Measurements from ENCODE around the gene MSH5.

The MSH5 gene

DNA sequence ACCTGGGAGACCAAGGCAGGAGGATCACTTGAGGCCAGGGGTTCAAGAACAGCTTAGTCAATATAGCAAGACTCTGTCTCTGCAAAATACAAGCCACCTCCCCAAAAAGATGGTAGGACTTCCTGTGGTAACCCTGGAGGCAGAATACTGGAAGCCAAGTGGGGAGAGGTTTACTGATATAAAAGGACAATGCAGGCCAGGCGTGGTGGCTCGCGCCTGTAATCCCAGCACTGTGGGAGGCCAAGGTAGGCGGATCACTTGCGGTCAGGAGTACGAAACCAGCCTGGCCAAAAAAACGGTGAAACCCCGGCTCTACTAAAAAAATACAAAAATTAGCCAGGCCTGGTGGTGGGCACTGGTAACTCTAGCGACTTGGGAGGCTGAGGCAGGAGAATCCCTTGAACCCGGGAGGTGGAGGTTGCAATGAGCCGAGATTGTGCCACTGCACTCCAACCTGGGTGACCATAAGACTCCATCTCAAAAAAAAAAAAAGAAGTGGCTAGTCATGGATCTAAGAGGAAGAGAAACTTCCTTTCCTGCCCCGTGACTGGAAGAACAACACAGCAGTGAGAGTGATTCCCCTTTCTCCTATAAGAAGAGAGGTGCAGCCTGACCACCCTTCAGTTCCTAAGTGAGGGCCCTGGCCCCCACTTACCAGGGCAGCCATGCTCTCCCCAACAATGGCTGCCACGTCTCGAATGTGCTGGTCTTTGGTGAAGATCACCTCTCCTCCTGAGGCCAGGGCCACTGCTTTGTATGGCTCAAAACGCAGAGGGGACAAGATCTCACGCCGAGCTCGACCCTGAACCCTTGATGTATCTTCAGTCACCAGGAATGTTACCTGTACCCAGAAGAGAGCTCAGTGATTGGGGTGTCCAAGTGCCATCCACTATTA lies 28.8 kb downstream of the MSH5 start:
- Histone ChIP-seq H3K36me3 (ENCODE audit: low read depth) (no peaks in the 10 kb centered on the region), H3K4me3 (ENCODE audit: severe bottlenecking) (no peak overlapping the region), H3K4me1 (ENCODE audit: insufficient read depth, poor library complexity, severe bottlenecking) (no peaks in the 10 kb centered on the region), H3K27me3 (ENCODE audit: insufficient read depth, poor library complexity, severe bottlenecking) (no peaks in the 10 kb centered on the region), H3K9me3 (ENCODE audit: severe bottlenecking) (no peaks in the 10 kb centered on the region), H3K27ac (ENCODE audit: poor library complexity, severe bottlenecking) (no peak overlapping the region)
- no peak for ATAC-seq (ENCODE audit: low read depth)
- TF ChIP-seq, protein P1, sequence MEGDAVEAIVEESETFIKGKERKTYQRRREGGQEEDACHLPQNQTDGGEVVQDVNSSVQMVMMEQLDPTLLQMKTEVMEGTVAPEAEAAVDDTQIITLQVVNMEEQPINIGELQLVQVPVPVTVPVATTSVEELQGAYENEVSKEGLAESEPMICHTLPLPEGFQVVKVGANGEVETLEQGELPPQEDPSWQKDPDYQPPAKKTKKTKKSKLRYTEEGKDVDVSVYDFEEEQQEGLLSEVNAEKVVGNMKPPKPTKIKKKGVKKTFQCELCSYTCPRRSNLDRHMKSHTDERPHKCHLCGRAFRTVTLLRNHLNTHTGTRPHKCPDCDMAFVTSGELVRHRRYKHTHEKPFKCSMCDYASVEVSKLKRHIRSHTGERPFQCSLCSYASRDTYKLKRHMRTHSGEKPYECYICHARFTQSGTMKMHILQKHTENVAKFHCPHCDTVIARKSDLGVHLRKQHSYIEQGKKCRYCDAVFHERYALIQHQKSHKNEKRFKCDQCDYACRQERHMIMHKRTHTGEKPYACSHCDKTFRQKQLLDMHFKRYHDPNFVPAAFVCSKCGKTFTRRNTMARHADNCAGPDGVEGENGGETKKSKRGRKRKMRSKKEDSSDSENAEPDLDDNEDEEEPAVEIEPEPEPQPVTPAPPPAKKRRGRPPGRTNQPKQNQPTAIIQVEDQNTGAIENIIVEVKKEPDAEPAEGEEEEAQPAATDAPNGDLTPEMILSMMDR (IDR thresholded peaks at IDR 0.05; ENCODE audit: poor library complexity, severe bottlenecking) = no peak
- no peak for DNase-seq (ENCODE audit: low spot score)

DNA sequence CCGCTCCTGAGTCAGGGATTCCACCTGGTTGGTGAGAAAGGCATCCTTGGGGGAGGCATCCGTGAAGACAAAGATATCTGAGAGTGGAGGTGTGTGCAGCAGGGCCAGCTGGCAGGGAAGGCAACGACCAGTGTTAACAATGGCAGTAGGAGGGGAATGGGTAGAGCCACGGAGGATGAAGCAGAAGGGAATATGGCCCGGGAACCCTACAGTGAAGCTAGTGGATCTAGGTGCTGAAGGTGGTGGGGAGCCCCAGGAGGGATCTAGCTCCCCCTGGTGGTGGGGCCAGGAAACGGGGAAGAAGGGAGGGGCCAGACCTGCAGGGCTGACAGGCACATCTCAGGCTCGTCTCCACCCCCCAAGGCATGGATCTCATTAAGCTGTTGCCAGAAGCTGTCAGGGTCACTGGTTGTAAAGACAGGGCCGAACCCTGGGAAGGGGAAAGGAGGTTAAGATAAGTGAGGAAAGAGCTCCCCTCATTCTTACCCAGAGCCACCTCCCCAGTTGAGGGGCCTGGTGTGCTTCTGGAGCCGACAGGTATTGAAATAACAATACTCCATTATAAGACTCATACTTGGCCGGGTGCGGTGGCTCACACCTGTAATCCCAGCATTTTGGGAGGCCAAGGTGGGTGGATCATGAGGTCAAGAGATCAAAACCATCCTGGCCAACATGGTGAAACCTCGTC lies 30.0 kb downstream of the MSH5 start:
- no peak for DNase-seq (ENCODE audit: low spot score)
- TF ChIP-seq, protein P1 (IDR thresholded peaks at IDR 0.05; ENCODE audit: poor library complexity, severe bottlenecking) = peak; percentile 75
- Histone ChIP-seq H3K9me3 (ENCODE audit: severe bottlenecking) (no peaks in the 10 kb centered on the region), H3K27ac (ENCODE audit: poor library complexity, severe bottlenecking) (no peak overlapping the region), H3K4me3 (ENCODE audit: severe bottlenecking) (no peak overlapping the region), H3K36me3 (ENCODE audit: low read depth) (no peaks in the 10 kb centered on the region), H3K4me1 (ENCODE audit: insufficient read depth, poor library complexity, severe bottlenecking) (no peaks in the 10 kb centered on the region), H3K27me3 (ENCODE audit: insufficient read depth, poor library complexity, severe bottlenecking) (no peaks in the 10 kb centered on the region)
- peak; percentile 66 for ATAC-seq (ENCODE audit: low read depth)

DNA sequence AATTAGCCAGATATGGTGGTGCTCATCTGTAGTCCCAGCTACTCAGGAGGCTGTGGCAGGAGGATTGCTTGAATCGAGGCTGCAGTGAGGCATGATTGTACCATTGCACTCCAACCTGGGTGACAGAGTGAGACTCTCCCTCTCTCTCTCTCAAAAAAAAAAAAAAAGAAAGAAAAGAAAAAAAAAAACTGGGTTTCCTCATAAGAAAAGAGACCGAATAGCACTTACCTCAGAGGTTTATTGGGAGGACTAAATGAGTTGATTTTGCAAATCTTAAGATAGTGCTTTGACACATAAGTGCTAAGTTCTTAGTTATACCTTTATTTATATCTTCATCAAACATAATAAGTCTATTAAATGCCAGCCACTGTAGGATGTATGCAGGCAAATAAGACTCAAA lies 31.1 kb downstream of the MSH5 start:
- TF ChIP-seq, protein P1 (IDR thresholded peaks at IDR 0.05; ENCODE audit: poor library complexity, severe bottlenecking) = no peak
- ATAC-seq (ENCODE audit: low read depth) = no peak
- no peak for DNase-seq (ENCODE audit: low spot score)
- H3K4me1 ChIP-seq (ENCODE audit: insufficient read depth, poor library complexity, severe bottlenecking) = peaks cover 7% of the 10 kb centered on the region
- H3K9me3 ChIP-seq (ENCODE audit: severe bottlenecking) = no peaks in the 10 kb centered on the region
- no peak overlapping the region for H3K27ac ChIP-seq (ENCODE audit: poor library complexity, severe bottlenecking)
- H3K36me3 ChIP-seq (ENCODE audit: low read depth) = no peaks in the 10 kb centered on the region
- no peaks in the 10 kb centered on the region for H3K27me3 ChIP-seq (ENCODE audit: insufficient read depth, poor library complexity, severe bottlenecking)
- H3K4me3 ChIP-seq (ENCODE audit: severe bottlenecking) = no peak overlapping the region

DNA sequence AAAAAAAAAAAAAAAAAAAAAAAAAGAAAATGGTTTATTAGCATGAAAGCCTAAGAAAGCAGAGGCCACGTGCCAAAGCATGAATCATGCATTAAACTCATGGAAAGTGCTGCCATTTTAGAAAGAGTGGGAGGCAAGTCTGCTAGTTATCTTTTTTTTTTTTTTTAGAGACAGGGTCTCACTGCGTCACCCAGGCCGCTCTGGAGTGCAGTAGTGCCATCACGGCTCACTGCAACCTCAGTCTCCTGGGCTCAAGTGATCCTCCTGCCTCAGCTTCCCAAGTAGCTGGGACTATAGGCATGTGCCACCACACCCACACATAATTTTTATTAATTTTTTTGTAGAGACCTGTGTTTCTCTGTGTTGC lies 32.2 kb downstream of the MSH5 start:
- H3K9me3 ChIP-seq (ENCODE audit: severe bottlenecking) = no peaks in the 10 kb centered on the region
- ATAC-seq (ENCODE audit: low read depth) (no peak), DNase-seq (ENCODE audit: low spot score) (no peak)
- H3K36me3 ChIP-seq (ENCODE audit: low read depth) = no peaks in the 10 kb centered on the region
- H3K27ac ChIP-seq (ENCODE audit: poor library complexity, severe bottlenecking) = no peak overlapping the region
- H3K27me3 ChIP-seq (ENCODE audit: insufficient read depth, poor library complexity, severe bottlenecking) = no peaks in the 10 kb centered on the region
- H3K4me1 ChIP-seq (ENCODE audit: insufficient read depth, poor library complexity, severe bottlenecking) = peaks cover 16% of the 10 kb centered on the region
- H3K4me3 ChIP-seq (ENCODE audit: severe bottlenecking) = no peak overlapping the region
- TF ChIP-seq, protein P1 (IDR thresholded peaks at IDR 0.05; ENCODE audit: poor library complexity, severe bottlenecking) = no peak

Data from RWPE2 (cell line).